Hindlimb muscle (tissue), 1 donor: Measurements from ENCODE around the gene NEUROG1. TPM values are rescaled to one million over a fixed set of nuclear protein-coding genes. Genes with fewer than 3 reads are reported as not detected.
A peak's percentile ranks its signal among the peaks of the same experiment; 100 is the strongest.

Experiments used
- DNase-seq: peaks from one replicate; pipeline ENCODE4 v3.0.0-alpha.2; 2013
- polyA plus RNA-seq: library from polyadenylated mRNA; unstranded; fragments of 120-200 nt; gene quantifications from one replicate; pipeline ENCODE4 v1.2.1, GENCODE V29; 2013; ENCODE audit not compliant: insufficient read length

Gene NEUROG1
- polyA plus RNA-seq, 1 donor, result not detected

DNA sequence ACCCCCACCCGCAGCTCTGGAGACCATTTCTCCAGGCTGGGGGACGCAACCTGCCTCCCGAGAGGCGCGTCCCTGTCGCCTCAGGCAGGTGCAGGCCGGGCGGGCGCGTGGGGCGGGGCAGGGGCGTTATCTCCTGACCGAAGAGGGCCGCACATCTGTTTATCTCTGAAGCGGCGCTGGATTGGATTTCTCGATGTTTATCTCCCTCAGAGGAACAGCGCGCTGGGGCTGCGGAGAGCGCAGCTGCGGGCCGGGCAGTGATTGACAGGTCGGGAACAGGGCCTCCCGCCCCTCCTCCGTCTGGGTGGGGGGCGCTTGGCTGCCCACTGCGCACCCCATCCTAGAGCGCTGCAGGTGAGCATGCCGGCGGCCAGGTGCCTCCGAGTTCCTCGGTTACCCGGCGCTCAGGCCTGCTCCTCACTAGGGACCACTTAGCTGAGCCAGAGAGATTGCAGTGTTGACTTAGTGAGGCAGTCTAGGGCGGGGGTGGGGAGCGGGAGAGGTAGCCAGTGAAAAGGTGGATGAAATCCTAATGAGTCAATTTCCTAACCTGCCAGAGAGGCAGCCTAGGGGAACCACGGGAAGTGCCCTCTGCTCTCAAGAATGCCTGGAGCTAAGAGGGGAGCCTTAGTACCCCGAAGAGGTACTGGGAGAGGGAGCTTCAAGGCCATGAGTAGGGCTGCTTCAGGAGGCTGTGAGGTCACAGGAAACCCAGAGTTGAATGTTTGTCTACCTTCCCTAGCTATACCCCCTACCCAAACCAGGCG, 44.0 kb downstream of the NEUROG1 start:
- DNase-seq, result no peak

DNA sequence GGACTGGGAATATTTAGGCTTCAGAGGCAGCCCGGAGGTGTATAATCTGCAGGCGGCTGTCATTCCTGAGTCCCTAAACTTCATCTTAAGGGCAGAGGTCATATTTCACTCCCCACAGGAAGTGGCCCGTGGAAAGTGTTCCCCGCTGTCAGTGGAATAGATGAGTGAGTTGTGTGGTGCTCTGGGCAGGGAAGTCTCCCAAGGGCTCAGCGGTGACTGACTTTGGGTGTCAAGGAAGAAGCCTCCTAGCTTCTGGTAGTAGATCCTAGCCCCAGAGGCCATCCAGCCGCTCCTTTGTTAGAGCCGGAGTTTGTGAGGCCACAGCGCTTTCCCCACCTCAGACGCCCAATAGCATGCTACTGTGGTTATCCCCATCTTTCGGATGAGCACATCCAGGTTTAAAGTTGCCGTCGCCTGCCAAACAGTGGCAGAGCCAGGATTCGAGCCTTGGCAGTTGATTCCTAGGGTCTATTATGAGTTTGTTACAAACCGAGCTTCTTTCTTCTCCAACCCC, 44.7 kb downstream of the NEUROG1 start:
- DNase-seq, result no peak

DNA sequence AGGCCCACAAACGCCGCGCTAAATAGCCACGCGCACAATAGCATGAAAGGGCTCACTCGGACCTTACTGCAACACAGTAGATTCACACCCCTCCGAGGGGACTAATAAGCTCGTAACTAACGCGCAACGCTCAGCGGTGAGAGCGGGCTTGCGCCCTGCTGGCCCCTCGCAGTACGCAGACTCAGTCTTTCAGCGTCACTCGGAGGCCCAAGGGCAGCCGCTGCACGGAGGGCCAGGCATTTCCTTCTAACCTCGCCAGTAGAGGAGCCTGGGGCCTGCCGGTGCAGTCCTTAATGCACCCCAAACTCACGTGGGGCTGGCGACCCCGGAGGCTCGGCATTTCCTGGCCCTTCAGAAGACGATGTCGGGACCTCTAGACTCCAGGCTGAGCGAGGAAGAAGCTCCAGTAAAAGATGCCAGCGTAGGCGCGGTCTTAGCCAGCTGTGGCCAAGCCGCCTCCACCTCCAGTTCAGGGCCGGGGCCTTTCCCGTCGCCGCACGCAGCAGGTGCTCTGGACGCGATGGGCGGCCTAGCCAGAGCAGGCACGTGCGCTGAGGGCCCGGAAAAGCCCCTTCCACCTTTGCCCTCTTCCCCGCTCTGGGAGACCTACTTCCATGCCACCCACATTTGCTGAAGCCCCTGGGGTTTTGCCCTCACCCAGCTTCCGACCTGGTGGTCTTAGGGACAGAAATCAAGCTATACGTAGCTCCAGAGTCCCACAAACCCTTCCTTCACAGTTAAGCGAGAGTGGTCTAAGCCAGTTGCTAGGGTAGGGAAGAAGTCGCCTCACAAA, 45.3 kb downstream of the NEUROG1 start:
- no peak for DNase-seq

DNA sequence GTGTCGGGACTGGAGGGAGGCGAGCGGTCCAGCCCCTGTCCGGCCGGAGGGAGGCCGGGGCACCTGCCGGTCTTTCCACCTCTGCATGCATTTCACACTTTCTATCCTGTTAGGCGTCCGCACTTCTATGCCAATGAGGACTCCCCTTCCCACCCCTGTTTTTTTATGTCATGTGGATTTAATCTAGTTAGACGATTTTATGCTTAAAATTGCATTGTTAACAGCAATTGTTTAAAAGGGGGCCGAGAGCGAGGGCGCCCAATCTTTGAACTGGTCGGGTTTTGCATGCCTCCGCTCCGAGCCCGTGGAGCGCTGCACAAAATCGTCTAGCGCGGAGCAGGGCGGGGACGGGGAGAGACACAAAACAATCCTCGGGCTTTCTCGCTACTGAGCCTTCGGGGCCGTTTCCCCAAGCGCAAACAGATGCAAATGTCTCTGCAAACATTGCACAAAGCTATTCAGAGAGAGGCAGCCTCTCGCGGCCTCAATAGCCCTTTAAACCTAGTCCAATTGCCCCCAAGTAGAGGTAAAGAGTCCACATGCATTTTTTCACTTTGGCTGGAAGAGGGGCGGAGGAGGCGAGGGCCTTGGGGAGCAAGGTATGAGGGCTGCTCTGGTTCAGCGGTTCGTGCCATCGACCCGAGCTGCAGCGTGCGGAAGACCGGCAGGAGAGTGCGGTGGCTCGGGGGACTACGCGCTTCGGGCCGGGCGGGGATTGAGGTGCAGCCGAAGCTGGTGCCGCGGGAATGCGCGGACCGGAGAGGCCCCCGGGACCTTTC, 46.1 kb downstream of the NEUROG1 start:
- no peak for DNase-seq

DNA sequence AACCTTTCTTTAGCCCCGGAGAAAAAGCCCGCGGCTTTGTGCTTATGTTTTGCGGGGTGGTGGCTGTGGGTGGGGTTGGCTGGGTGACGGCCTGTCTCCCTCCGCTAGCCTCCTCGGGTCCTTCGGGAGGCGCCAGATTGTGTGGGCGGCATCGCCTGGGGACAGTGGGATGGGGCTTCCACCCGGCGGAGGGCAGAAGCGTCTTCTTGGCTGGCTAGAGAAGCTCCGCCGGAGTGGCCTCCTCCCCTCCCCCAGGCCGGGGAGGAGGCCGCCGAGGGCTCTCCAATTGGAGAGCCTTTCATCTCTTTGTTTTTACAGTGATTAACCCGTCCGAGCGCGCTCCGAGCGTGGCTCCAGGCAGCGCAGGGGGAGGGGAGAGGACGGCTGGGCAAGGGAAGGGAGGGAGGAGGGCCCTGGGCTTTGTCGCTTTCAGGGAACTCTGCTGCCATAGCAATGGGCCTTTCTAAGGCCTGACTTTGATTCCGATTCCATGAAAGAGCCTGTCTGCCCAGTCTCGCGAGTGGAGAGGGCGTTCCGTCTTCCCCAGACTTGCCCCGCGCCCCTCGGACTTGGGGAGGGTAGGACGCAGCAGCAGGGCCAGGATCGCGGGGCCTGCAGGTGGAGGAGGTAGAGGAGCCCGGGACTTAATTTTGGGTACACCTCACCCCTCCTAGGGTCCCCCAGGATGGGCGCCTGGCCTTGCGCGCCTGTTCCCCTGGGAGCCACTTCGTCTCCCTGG, 46.9 kb downstream of the NEUROG1 start:
- peak; percentile 23 for DNase-seq

DNA sequence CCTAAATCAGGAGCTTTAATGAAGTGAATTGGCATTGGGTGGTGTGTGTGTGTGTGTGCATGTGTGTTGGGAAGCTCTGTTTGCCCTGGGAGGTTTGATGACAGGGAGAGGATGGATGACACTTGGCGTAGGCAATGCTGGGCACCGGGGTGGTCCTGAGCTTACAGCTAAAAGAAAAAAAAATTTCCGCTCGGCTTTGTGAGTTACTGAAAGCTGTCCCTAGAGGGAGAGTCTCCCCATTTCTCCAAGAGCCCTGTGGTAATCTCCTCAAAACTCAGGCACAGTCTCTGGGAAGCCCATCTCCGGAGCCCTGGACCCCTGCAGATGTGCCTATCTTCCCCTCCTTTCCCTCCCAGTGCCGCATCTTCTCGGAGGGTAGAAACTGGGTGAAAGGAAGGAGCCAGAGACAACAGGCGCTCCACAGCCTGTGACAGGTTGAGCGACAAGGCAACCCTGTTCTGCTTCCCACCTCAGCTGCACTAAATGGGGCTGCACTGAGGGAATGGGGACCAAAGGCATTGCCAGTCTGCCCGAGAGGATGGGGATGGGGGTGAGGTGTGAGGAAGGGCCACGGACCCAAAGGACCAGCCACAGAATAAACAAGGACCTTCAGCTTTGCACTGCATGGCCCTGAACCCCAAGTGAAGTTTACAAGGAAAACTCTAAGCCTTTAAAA, 47.8 kb downstream of the NEUROG1 start:
- DNase-seq, result no peak

DNA sequence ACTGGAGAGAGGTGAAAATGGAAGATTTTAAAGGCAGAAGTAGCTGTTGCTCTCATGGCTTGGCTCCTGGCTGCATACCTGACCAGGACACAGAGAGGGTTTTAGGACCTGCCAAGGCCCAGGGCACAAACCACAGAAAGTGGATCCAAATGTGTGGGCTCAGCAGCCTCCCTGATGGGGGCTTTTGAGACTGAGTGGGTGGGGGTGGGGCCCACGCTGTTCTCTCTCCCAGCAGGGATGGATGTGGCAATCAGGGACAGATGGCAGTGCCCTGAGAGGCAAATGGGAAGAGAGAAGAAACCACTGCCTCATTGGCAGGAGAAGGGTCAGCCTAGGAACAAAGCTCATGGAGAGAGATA, 48.7 kb downstream of the NEUROG1 start:
- DNase-seq, result no peak

DNA sequence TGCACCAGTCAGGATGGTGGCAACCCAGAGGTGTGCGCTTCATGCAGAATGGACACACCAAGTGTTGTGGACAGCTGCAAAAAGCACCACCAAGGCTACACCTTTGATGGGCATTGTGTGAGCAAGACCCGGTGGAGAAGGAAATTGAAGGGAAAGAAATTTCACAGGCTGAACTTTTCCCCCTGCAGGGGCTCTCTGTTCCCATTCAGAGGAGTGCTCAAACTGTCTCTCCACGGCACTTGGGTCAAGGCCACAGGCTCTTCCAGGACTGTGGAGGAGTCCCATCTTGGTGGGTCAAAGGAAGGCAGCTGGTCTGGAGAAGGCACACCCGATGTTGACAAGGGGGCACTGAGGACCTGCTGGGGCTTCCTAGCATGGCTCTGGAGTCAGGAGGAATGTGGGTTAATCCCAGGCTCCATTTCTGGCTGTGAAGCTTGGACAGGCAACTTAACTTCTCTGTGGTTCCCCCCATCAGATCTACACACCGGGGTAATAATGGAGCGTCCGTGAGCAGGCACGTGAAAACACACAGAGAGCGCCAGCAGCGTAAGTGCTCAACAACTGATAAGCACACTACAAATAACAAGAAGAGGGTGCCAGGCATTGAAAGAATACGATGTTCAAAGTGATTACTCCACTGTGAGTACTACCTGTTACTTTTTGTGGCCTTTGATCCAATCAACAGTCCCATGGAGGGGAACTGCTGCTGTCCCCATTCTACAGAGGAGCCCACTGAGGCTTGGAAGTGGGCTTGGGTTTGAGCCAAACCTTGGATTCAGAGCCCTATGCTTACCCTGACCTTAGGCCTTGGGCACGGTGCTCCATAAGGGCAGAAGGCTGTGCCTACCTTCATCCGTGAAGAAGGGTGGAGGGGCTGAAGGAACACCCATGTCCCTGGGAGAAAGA, 49.4 kb downstream of the NEUROG1 start:
- no peak for DNase-seq

DNA sequence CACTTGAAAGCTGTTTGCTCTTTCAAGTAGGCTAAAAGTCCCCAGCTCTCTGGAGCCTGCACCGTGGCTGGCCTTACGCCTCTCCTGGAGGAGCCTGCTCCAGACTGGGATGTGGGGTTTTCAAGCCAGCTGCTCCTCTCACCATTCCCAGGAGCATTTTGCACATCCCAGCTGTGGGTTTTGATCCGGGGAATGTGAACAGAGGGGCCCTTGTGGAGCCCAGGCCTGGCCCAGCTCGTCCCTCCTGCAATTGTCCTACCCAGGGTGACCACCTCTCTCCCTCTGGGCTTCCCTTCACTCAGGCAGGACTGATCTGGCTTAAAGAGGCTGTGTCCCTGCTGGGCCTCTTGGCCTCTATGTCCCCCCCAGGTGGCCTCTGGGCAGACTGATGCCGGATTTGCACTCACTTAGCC, 51.1 kb downstream of the NEUROG1 start:
- DNase-seq, result no peak

Other genes with a start within 250 kb of the NEUROG1 start
- 99.7 TPM for gene MACROH2A1, start 136.7 kb downstream of the NEUROG1 start, polyA plus RNA-seq
- not detected for gene DCANP1, start 88.6 kb downstream of the NEUROG1 start, polyA plus RNA-seq
- 0.35 TPM for gene TIFAB, start 83.6 kb downstream of the NEUROG1 start, polyA plus RNA-seq
- gene CXCL14, start 43.0 kb upstream of the NEUROG1 start, polyA plus RNA-seq, result 41.2 TPM